ENCODE data around the gene SLC2A4RG. TPM values are rescaled to one million over a fixed set of nuclear protein-coding genes. Genes with fewer than 3 reads are reported as not detected.

Gene SLC2A4RG
- total RNA-seq, 1 experiment from 2014 or later: 105 TPM

GRCh38 chr20:63731410-63731809 is 8.2 kb upstream of the SLC2A4RG start:
- intact Hi-C loops (cut with micrococcal nuclease): no loop called here
- ChIA-PET CTCF (no interaction called here), POLR2A (no interaction called here)
- Mint-ChIP-seq H3K9me3 (ENCODE audit: unreplicated experiment) (no peaks in the 10 kb centered on the region), H3K36me3 (ENCODE audit: insufficient read depth, unreplicated experiment) (peaks cover 33% of the 10 kb centered on the region), H3K4me1 (ENCODE audit: insufficient read depth, unreplicated experiment) (no peaks in the 10 kb centered on the region), H3K4me3 (ENCODE audit: unreplicated experiment) (no peak overlapping the region), H3K27ac (ENCODE audit: low read depth, unreplicated experiment) (no peak overlapping the region), H3K27me3 (ENCODE audit: insufficient read depth, unreplicated experiment) (no peaks in the 10 kb centered on the region)
- no TSS peak for BruUV-seq (replicated peaks)
- no peak for DNase-seq (ENCODE audit: unreplicated experiment)
- TF ChIP-seq, protein P1, sequence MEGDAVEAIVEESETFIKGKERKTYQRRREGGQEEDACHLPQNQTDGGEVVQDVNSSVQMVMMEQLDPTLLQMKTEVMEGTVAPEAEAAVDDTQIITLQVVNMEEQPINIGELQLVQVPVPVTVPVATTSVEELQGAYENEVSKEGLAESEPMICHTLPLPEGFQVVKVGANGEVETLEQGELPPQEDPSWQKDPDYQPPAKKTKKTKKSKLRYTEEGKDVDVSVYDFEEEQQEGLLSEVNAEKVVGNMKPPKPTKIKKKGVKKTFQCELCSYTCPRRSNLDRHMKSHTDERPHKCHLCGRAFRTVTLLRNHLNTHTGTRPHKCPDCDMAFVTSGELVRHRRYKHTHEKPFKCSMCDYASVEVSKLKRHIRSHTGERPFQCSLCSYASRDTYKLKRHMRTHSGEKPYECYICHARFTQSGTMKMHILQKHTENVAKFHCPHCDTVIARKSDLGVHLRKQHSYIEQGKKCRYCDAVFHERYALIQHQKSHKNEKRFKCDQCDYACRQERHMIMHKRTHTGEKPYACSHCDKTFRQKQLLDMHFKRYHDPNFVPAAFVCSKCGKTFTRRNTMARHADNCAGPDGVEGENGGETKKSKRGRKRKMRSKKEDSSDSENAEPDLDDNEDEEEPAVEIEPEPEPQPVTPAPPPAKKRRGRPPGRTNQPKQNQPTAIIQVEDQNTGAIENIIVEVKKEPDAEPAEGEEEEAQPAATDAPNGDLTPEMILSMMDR (IDR thresholded peaks at IDR 0.05; ENCODE audit: unreplicated experiment): no peak

- TF ChIP-seq, protein P1 (IDR thresholded peaks at IDR 0.05; ENCODE audit: unreplicated experiment): no peak
- ChIA-PET POLR2A (interaction anchor here (1.8 kb wide), 1 partner anchor 25 kb away, joined by 5 read pairs; the partner anchor contains the start of genes ARFRP1 and ZGPAT), CTCF (no interaction called here)
- no peaks in the 10 kb centered on the region for H3K4me1 Mint-ChIP-seq (ENCODE audit: insufficient read depth, unreplicated experiment)
- no peaks in the 10 kb centered on the region for H3K9me3 Mint-ChIP-seq (ENCODE audit: unreplicated experiment)
- no peak overlapping the region for H3K4me3 Mint-ChIP-seq (ENCODE audit: unreplicated experiment)
- H3K27me3 Mint-ChIP-seq (ENCODE audit: insufficient read depth, unreplicated experiment): no peaks in the 10 kb centered on the region
- no peak overlapping the region for H3K27ac Mint-ChIP-seq (ENCODE audit: low read depth, unreplicated experiment)
- no peak for DNase-seq (ENCODE audit: unreplicated experiment)
- BruUV-seq (replicated peaks): no TSS peak
- intact Hi-C loops (cut with micrococcal nuclease): no loop called here
- peaks cover 28% of the 10 kb centered on the region for H3K36me3 Mint-ChIP-seq (ENCODE audit: insufficient read depth, unreplicated experiment)
Measured at GRCh38 chr20:63732118-63733095, 7.2 kb upstream of the SLC2A4RG start.

DNA sequence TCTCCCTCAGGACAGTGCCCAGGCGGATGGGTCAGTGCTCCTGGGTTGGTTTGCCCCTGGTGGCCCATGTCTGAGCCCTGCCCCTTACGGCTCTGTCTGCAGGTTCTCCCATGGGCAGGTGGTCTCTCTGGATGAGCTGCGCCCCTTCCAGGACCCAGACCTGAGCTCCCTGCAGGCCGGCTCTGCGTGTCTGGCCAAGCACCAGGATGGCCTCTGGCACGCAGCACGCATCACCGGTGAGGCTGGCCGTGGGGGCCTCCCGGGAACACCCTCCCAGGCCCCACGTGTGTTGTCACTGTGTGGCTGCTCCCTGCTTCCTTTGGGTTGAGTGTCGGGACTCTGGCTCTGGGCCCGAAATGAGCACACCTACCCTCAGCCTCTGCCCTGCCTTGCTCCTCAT is 6.5 kb upstream of the SLC2A4RG start:
- ChIA-PET POLR2A (interaction anchor here (1.8 kb wide), 1 partner anchor 25 kb away, joined by 5 read pairs; the partner anchor contains the start of genes ARFRP1 and ZGPAT), CTCF (no interaction called here)
- H3K4me1 Mint-ChIP-seq (ENCODE audit: insufficient read depth, unreplicated experiment): no peaks in the 10 kb centered on the region
- DNase-seq (ENCODE audit: unreplicated experiment): no peak
- TF ChIP-seq, protein P1 (IDR thresholded peaks at IDR 0.05; ENCODE audit: unreplicated experiment): no peak
- H3K9me3 Mint-ChIP-seq (ENCODE audit: unreplicated experiment): no peaks in the 10 kb centered on the region
- BruUV-seq (replicated peaks): no TSS peak
- intact Hi-C loops (cut with micrococcal nuclease): no loop called here
- no peak overlapping the region for H3K27ac Mint-ChIP-seq (ENCODE audit: low read depth, unreplicated experiment)
- no peaks in the 10 kb centered on the region for H3K27me3 Mint-ChIP-seq (ENCODE audit: insufficient read depth, unreplicated experiment)
- peaks cover 26% of the 10 kb centered on the region for H3K36me3 Mint-ChIP-seq (ENCODE audit: insufficient read depth, unreplicated experiment)
- H3K4me3 Mint-ChIP-seq (ENCODE audit: unreplicated experiment): no peak overlapping the region

GRCh38 chr20:63733579-63734081 is 5.9 kb upstream of the SLC2A4RG start:
- BruUV-seq (replicated peaks): no TSS peak
- Mint-ChIP-seq H3K9me3 (ENCODE audit: unreplicated experiment) (no peaks in the 10 kb centered on the region), H3K27me3 (ENCODE audit: insufficient read depth, unreplicated experiment) (no peaks in the 10 kb centered on the region), H3K27ac (ENCODE audit: low read depth, unreplicated experiment) (no peak overlapping the region), H3K4me3 (ENCODE audit: unreplicated experiment) (no peak overlapping the region), H3K4me1 (ENCODE audit: insufficient read depth, unreplicated experiment) (no peaks in the 10 kb centered on the region), H3K36me3 (ENCODE audit: insufficient read depth, unreplicated experiment) (peaks cover 31% of the 10 kb centered on the region)
- ChIA-PET POLR2A (interaction anchor here (1.1 to 1.8 kb wide), 2 partner anchors 15 to 26 kb away, joined by 3 to 5 read pairs; partner anchors contain the start of genes ARFRP1 and ZGPAT), CTCF (no interaction called here)
- TF ChIP-seq, protein P1 (IDR thresholded peaks at IDR 0.05; ENCODE audit: unreplicated experiment): no peak
- intact Hi-C loops (cut with micrococcal nuclease): no loop called here
- DNase-seq (ENCODE audit: unreplicated experiment): no peak
